K562 (cell line): ENCODE measurements around the gene UNC5B. TPM values are rescaled to one million over a fixed set of nuclear protein-coding genes. Genes with fewer than 3 reads are reported as not detected.

ENCODE experiments used
- ATAC-seq: fragments of 200-7000 bp; cut with Tn5 transposase; 3 replicates; pipeline ENCODE4 v1.9.1; 2020; ENCODE audit warnings: moderate library complexity
- BruUV-seq: library from RNA; stranded (reverse); fragments of 400-500 nt; replicated peaks from 2 replicates; lab custom pipeline; 2021; lab: Mats Ljungman, UMichigan
- CTCF ChIA-PET: fragments of 300-600 bp; formaldehyde crosslinking; extraction: SDS; loops from one replicate; lab custom pipeline; 2021; ENCODE audit warnings: low intra/inter-chr PET ratio; lab: Yijun Ruan, JAX
- POLR2A ChIA-PET: fragments of 300-600, 350-650 bp; sonication (Branson Sonifier 250); formaldehyde crosslinking; extraction: SDS; loops from one replicate; lab custom pipeline; 2021; ENCODE audit warnings: antibody characterized with exemption, inconsistent platforms; lab: Yijun Ruan, JAX
- DNase-seq, 4 experiments: peaks; one replicate each; pipeline versions ENCODE4 v3.0.0 to v3.0.0-alpha.2; 2011 to 2018; ENCODE audit warnings: low spot score in 3 of 4, mixed read lengths in 3 of 4; ENCODE audit errors: extremely low read depth in 1 of 4
- FAIRE-seq: peaks from 2 replicates; lab custom pipeline; 2011; peaks lifted over from hg19 to GRCh38; lab: Jason Lieb, UNC
- H2AFZ ChIP-seq: 2 replicates; pipeline ENCODE4 v1.6.0; 2011; ENCODE audit warnings: low read depth, low read length, control low read depth, inconsistent platforms
- H3K27ac ChIP-seq: fragments of 200-600 bp; 3 replicates; pipeline ENCODE4 v1.8.0; 2011; ENCODE audit warnings: low read depth, mild to moderate bottlenecking, control low read depth, inconsistent platforms, low read length, moderate library complexity, mixed read lengths; ENCODE audit errors: extremely low read depth
- H3K27me3 ChIP-seq, 2 experiments: fragments of 300-600 bp in 1 of 2; 2 replicates in 1 of 2; 3 replicates in 1 of 2; pipeline versions ENCODE4 v1.6.0 to v1.8.0; 2011; ENCODE audit warnings: inconsistent platforms in 2 of 2, low read length in 2 of 2, mild to moderate bottlenecking in 1 of 2, mixed read lengths in 1 of 2, moderate library complexity in 1 of 2; ENCODE audit not compliant: control insufficient read depth in 2 of 2, insufficient read depth in 2 of 2
- H3K36me3 ChIP-seq: fragments of 300-600 bp; 3 replicates; pipeline ENCODE4 v1.8.0; 2011; ENCODE audit warnings: mild to moderate bottlenecking, low read length, inconsistent platforms; ENCODE audit not compliant: control insufficient read depth, insufficient read depth
- H3K4me1 ChIP-seq, 2 experiments: fragments of 200-600 bp in 1 of 2; replicated peaks in 1 of 2; 2 replicates in 1 of 2; 3 replicates in 1 of 2; pipeline versions ENCODE4 v1.5.1 to v1.8.0; 2011; ENCODE audit warnings: inconsistent platforms in 2 of 2, low read length in 2 of 2, mild to moderate bottlenecking in 1 of 2, mixed read lengths in 1 of 2, moderate library complexity in 1 of 2; ENCODE audit not compliant: control insufficient read depth in 2 of 2, insufficient read depth in 2 of 2
- H3K4me2 ChIP-seq: 2 replicates; pipeline ENCODE4 v1.6.1; 2011; ENCODE audit warnings: low read length, control low read depth, inconsistent platforms, mixed read lengths; ENCODE audit not compliant: insufficient read depth
- H3K4me3 ChIP-seq: fragments of 200-600 bp; sonication (generic), shearing (Covaris generic); 2 replicates; pipeline ENCODE4 v1.5.1; 2016; ENCODE audit warnings: control low read depth, inconsistent platforms
- H3K79me2 ChIP-seq: fragments of 200-600 bp; 3 replicates; pipeline ENCODE4 v1.8.0; 2011; ENCODE audit warnings: low read length, inconsistent platforms; ENCODE audit not compliant: control insufficient read depth, insufficient read depth
- H3K9ac ChIP-seq, 2 experiments: 2 replicates each; pipeline versions ENCODE4 v1.6.0 to v1.6.1; 2011; ENCODE audit warnings: low read depth in 2 of 2, low read length in 2 of 2, control low read depth in 1 of 2, inconsistent platforms in 1 of 2, mild to moderate bottlenecking in 1 of 2, mixed read lengths in 1 of 2; ENCODE audit not compliant: insufficient read depth in 1 of 2
- H3K9me1 ChIP-seq: one replicate; pipeline ENCODE4 v1.6.0; 2011; ENCODE audit warnings: inconsistent platforms, mild to moderate bottlenecking, low read length, moderate library complexity; ENCODE audit not compliant: control insufficient read depth, insufficient read depth
- H3K9me3 ChIP-seq: replicated peaks from 2 replicates; pipeline ENCODE4 v1.5.1; 2011; ENCODE audit warnings: low read depth, low read length, inconsistent platforms; ENCODE audit not compliant: control insufficient read depth, insufficient read depth
- H4K20me1 ChIP-seq: replicated peaks from 2 replicates; pipeline ENCODE4 v1.6.1; 2011; ENCODE audit warnings: low read length, inconsistent platforms, mixed read lengths; ENCODE audit not compliant: control insufficient read depth, insufficient read depth
- ARID3A ChIP-seq: IDR thresholded peaks from 2 replicates; pipeline ENCODE4 v1.6.1; 2012; ENCODE audit warnings: low read depth, low read length, improper control_type of control experiment, borderline replicate concordance
- CHD1 ChIP-seq: fragments of 200-600 bp; sonication (generic); IDR thresholded peaks from one replicate; pipeline ENCODE4 v1.6.1; 2012; ENCODE audit warnings: mild to moderate bottlenecking, moderate library complexity, low read length, inconsistent platforms
- MBD1 ChIP-seq: fragments of 250-450 bp; sonication (Bioruptor Pico); IDR thresholded peaks from 2 replicates; pipeline ENCODE4 v1.8.0; 2022; ENCODE audit warnings: inconsistent platforms
- MEF2D ChIP-seq: conservative IDR thresholded peaks from 2 replicates; pipeline ENCODE4 v1.6.1; 2016; ENCODE audit warnings: low read depth, missing genetic modification characterization, missing compliant biosample characterization
- NONO ChIP-seq, 2 experiments: fragments of 200-400 bp in 1 of 2; fragments of 450-650 bp in 1 of 2; formaldehyde crosslinking in 1 of 2; IDR thresholded peaks; 2 replicates each; pipeline ENCODE4 v1.6.1; 2017; ENCODE audit warnings: low read depth in 2 of 2, mild to moderate bottlenecking in 2 of 2, moderate library complexity in 2 of 2, low read length in 1 of 2
- POLR2G ChIP-seq: fragments of 200-400 bp; formaldehyde crosslinking; IDR thresholded peaks from 2 replicates; pipeline ENCODE4 v1.6.1; 2017; ENCODE audit warnings: low read depth, mild to moderate bottlenecking, antibody characterized with exemption, low read length, moderate library complexity
- SIX5 ChIP-seq, 2 experiments: IDR thresholded peaks; 2 replicates each; pipeline ENCODE4 v1.6.1; 2011; ENCODE audit warnings: low read length in 2 of 2, borderline replicate concordance in 1 of 2, low read depth in 1 of 2, mild to moderate bottlenecking in 1 of 2, moderate library complexity in 1 of 2; ENCODE audit not compliant: insufficient read depth in 1 of 2
- STAT6 ChIP-seq: sonication (generic); formaldehyde crosslinking; IDR thresholded peaks from 2 replicates; pipeline ENCODE4 v1.8.1; 2023; ENCODE audit warnings: mild to moderate bottlenecking, missing genetic modification reagents
- TEAD2 ChIP-seq: fragments of 450-650 bp; IDR thresholded peaks from 2 replicates; pipeline ENCODE4 v1.6.1; 2016; ENCODE audit warnings: missing genetic modification characterization, control low read depth, missing compliant biosample characterization
- TFAP4 ChIP-seq: sonication (generic); formaldehyde crosslinking; IDR thresholded peaks from 2 replicates; pipeline ENCODE4 v1.8.0; 2022; ENCODE audit warnings: missing genetic modification reagents, mild to moderate bottlenecking, moderate library complexity, borderline replicate concordance
- YBX1 ChIP-seq: fragments of 450-650 bp; IDR thresholded peaks from 2 replicates; pipeline ENCODE4 v1.7.1; 2016; ENCODE audit warnings: mild to moderate bottlenecking
- ZEB2 ChIP-seq: fragments of 450-650 bp; IDR thresholded peaks from 2 replicates; pipeline ENCODE4 v1.6.1; 2016
- ZFP1 ChIP-seq: fragments of 450-650 bp; formaldehyde crosslinking; IDR thresholded peaks from 2 replicates; pipeline ENCODE4 v1.4.0; 2020; ENCODE audit warnings: mild to moderate bottlenecking, mixed read lengths
- ZNF696 ChIP-seq: fragments of 250-450 bp; sonication (Bioruptor Pico); conservative IDR thresholded peaks from 2 replicates; pipeline ENCODE4 v1.4.0; 2020; ENCODE audit warnings: mild to moderate bottlenecking, moderate library complexity
- WGBS: fragments of 100-300 bp; shearing (Covaris generic); methylation state at CpG from one replicate; pipeline ENCODE4 v1.1.6; 2016; ENCODE audit warnings: low coverage, mixed read lengths; ENCODE audit not compliant: insufficient coverage; ENCODE audit errors: missing lambda C conversion rate; 5-methylcytosine and 5-hydroxymethylcytosine counted together
- in situ Hi-C: fragments of 300-500 bp; cut with MboI; formaldehyde crosslinking; loops from 4 replicates; pipeline ENCODE4 v1.15.0; 2018; ENCODE audit warnings: inconsistent platforms, mixed read lengths
- intact Hi-C: fragments of 100-400 bp; cut with micrococcal nuclease; formaldehyde crosslinking; loops from 2 replicates; pipeline ENCODE4 v1.14.2; 2022
- polyA plus RNA-seq, 8 experiments: library from polyadenylated mRNA; depleted of rRNA in 4 of 8; stranded (reverse) in 5 of 8; unstranded in 3 of 8; fragments of >200 nt; fragmentation: Nextera tagmentation in 2 of 8; fragmentation: Illumina TruSeq in 1 of 8; extraction: Ambion mirVana in 2 of 8; extraction: Trizol in 1 of 8; gene quantifications; 2 replicates each; pipeline versions ENCODE4 v1.2.1 to v1.2.3, GENCODE V29; 2011 to 2014; ENCODE audit warnings: inconsistent platforms in 1 of 8, missing spikeins in 1 of 8
- total RNA-seq, 7 experiments: library from RNA; depleted of rRNA in 6 of 7; stranded (reverse); fragments of >200 nt in 6 of 7; fragmentation: Illumina TruSeq in 2 of 7; extraction: Trizol in 2 of 7; gene quantifications; 2 replicates each; pipeline versions ENCODE4 v1.2.1 to v1.2.3, GENCODE V29; 2011 to 2021; ENCODE audit warnings: low replicate concordance in 1 of 7

Gene UNC5B
- total and polyA plus RNA-seq, 9 of the 15 experiments (the other 6 are each of a cell fraction or from before 2014, with no cell fraction given): 0.10 to 8.4 (median 2.1) TPM

GRCh38 chr10:71260622-71261325 lies 48.4 kb downstream of the UNC5B start:
- Histone ChIP-seq H4K20me1 (0 out of 2 replicates have a peak, but pooled peaks cover 3% of the 10 kb centered on the region), H3K27me3 (peaks cover 0 to 5% of the 10 kb centered on the region in 2 experiments; a peak in 2 of 5 replicates), H3K4me3 (no peak overlapping the region), H2AFZ (no peak overlapping the region), H3K9ac (peak overlapping the region in 1 of 2 experiments; percentile 21; a peak in 1 of 4 replicates), H3K4me2 (no peak overlapping the region), H3K4me1 (peaks cover 25 to 29% of the 10 kb centered on the region in 2 experiments), H3K36me3 (no peaks in the 10 kb centered on the region), H3K9me3 (no peaks in the 10 kb centered on the region), H3K79me2 (no peaks in the 10 kb centered on the region), H3K9me1 (no peaks in the 10 kb centered on the region), H3K27ac (no peak overlapping the region)
- FAIRE-seq (no peak), ATAC-seq (peak; percentile 46), DNase-seq (peak in 1 of 4 experiments; percentile 23)
- ChIA-PET POLR2A (interaction anchor here (0.6 to 1.8 kb wide), 4 partner anchors 9 to 920 kb away, joined by 3 to 6 read pairs (median 4); no protein-coding TSS in a partner anchor), CTCF (no interaction called here)
- intact Hi-C loops (no loop called here), in situ Hi-C loops (no loop called here)
- BruUV-seq: no TSS peak
- 33% methylated on average over 13 of the region's 13 CpGs for WGBS
- TF ChIP-seq MBD1 (no peak), POLR2G (0 out of 2 replicates have a peak, but pooled peaks have one; percentile 16), YBX1 (no peak), TFAP4 (CRISPR knock-in tag) (0 out of 2 replicates have a peak, but pooled peaks have one; percentile 30), TEAD2 (tag) (no peak), ZFP1 (CRISPR knock-in tag) (no peak), SIX5 (IDR thresholded peaks at IDR 0.05; ENCODE audit: borderline replicate concordance in 1 of 2, insufficient read depth in 1 of 2, low read depth in 1 of 2, low read length in 2 of 2) (no peak), ARID3A (no peak), CHD1 (no peak), ZNF696 (CRISPR knock-in tag) (no peak), STAT6 (CRISPR knock-in tag) (no peak), ZEB2 (no peak), MEF2D (tag) (no peak), NONO (IDR thresholded peaks at IDR 0.05; ENCODE audit: low read depth in 2 of 2, low read length in 1 of 2) (no peak)
